ENCODE data around the gene UNC13B. TPM values are rescaled to one million over a fixed set of nuclear protein-coding genes. Genes with fewer than 3 reads are reported as not detected.

The UNC13B gene
- total RNA-seq, 1 experiment from 2014 or later: 49.5 TPM

GRCh38 chr9:35446012-35446411, 284.2 kb downstream of the UNC13B start:
- no peak for DNase-seq
- Histone ChIP-seq H3K27me3 (ENCODE audit: control insufficient read depth, insufficient read depth, low read length) (no peaks in the 10 kb centered on the region; the same call in 1 of the 2 replicates), H3K4me3 (ENCODE audit: insufficient read depth, low read depth, low read length) (no peak overlapping the region), H3K36me3 (replicated peaks; ENCODE audit: control insufficient read depth, insufficient read depth, low read length) (no peaks in the 10 kb centered on the region)

- DNase-seq: no peak
These were observed 286.7 kb downstream of the UNC13B start for GRCh38 chr9:35448496-35448895.

GRCh38 chr9:35452481-35452880, 290.7 kb downstream of the UNC13B start:
- Histone ChIP-seq H3K36me3 (replicated peaks; ENCODE audit: control insufficient read depth, insufficient read depth, low read length) (no peaks in the 10 kb centered on the region), H3K27me3 (ENCODE audit: control insufficient read depth, insufficient read depth, low read length) (no peaks in the 10 kb centered on the region; the same call in 1 of the 2 replicates), H3K4me3 (ENCODE audit: insufficient read depth, low read depth, low read length) (no peak overlapping the region)
- no peak for DNase-seq

More at GRCh38 chr9:35448496-35448895, 286.7 kb downstream of the UNC13B start:
- Histone ChIP-seq H3K36me3 (replicated peaks; ENCODE audit: control insufficient read depth, insufficient read depth, low read length) (no peaks in the 10 kb centered on the region), H3K4me3 (ENCODE audit: insufficient read depth, low read depth, low read length) (no peak overlapping the region), H3K27me3 (ENCODE audit: control insufficient read depth, insufficient read depth, low read length) (no peaks in the 10 kb centered on the region; the same call in 1 of the 2 replicates)

- Histone ChIP-seq H3K36me3 (replicated peaks; ENCODE audit: control insufficient read depth, insufficient read depth, low read length) (no peaks in the 10 kb centered on the region), H3K4me3 (ENCODE audit: insufficient read depth, low read depth, low read length) (no peak overlapping the region), H3K27me3 (ENCODE audit: control insufficient read depth, insufficient read depth, low read length) (no peaks in the 10 kb centered on the region)
- DNase-seq: no peak
These were observed 292.0 kb downstream of the UNC13B start for GRCh38 chr9:35453786-35454185.

Other genes with a start within 250 kb of the UNC13B start
- 0.37 and 0.42 TPM in 2 replicates for gene PHF24, start 203.7 kb upstream of the UNC13B start, total RNA-seq (2014; rRNA removed; shearing (Covaris generic))
- 48.9 and 51.2 TPM in 2 replicates for gene DNAJB5, start 172.3 kb upstream of the UNC13B start, total RNA-seq (2014; rRNA removed; shearing (Covaris generic))
- 509 and 709 TPM in 2 replicates for gene VCP, start 89.4 kb upstream of the UNC13B start, total RNA-seq (2014; rRNA removed; shearing (Covaris generic))
- gene FANCG, start 82.1 kb upstream of the UNC13B start, total RNA-seq (2014; rRNA removed; shearing (Covaris generic)): 87.1 and 89.6 TPM in 2 replicates
- 29.6 and 29.8 TPM in 2 replicates for gene PIGO, start 65.4 kb upstream of the UNC13B start, total RNA-seq (2014; rRNA removed; shearing (Covaris generic))
- gene STOML2, start 58.9 kb upstream of the UNC13B start, total RNA-seq (2014; rRNA removed; shearing (Covaris generic)): 211 and 244 TPM in 2 replicates
- gene ATOSB, start 46.1 kb upstream of the UNC13B start, total RNA-seq (2014; rRNA removed; shearing (Covaris generic)): 9.4 and 13.9 TPM in 2 replicates